ENCODE measurements around the gene HS2ST1. TPM values are rescaled to one million over a fixed set of nuclear protein-coding genes. Genes with fewer than 3 reads are reported as not detected.
A peak's percentile ranks its signal among the peaks of the same experiment; 100 is the strongest.
"Not testable (repeated sequence)": the region's sequence is repeated elsewhere in the genome, so short reads cannot be mapped to it uniquely, and the experiment has no call there.

HS2ST1 gene
- total RNA-seq (2014; rRNA removed; shearing (Covaris generic)): 20.2 and 27.1 TPM in 2 replicates

GRCh38 chr1:86914601-86914997, at the start of gene HS2ST1:
Gene HS2ST1, plus strand, starts transcription at chr1:86914635.
- peak; percentile 54 for DNase-seq (ENCODE audit: low spot score)

- no peak for DNase-seq (ENCODE audit: low spot score)
These were observed 48.3 kb upstream of the HS2ST1 start for GRCh38 chr1:86865973-86866637.

GRCh38 chr1:86866665-86867064, 47.8 kb upstream of the HS2ST1 start:
- no peak for DNase-seq (ENCODE audit: low spot score)

- DNase-seq (ENCODE audit: low spot score): not testable (repeated sequence)
These were observed 47.2 kb upstream of the HS2ST1 start for GRCh38 chr1:86867278-86867677.

DNA sequence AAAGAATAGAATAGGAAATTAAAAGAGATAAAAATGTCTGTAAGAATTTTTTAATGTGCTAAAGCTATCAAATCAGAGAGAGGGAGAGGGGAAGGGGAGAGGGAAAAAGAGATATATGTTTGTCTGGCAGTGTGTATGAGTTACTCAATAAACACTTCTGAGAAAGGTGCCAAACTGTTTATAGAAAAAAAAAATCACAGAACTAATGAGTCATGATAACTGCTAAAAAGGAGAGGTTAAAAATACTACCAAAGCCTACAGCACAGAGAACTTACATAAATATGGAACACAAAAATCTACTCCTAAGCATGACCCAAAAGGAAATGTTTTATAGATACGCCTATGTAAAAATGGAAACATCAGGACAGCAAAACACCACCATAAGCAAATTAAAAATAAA, 46.0 kb upstream of the HS2ST1 start:
- no peak for DNase-seq (ENCODE audit: low spot score)

DNA sequence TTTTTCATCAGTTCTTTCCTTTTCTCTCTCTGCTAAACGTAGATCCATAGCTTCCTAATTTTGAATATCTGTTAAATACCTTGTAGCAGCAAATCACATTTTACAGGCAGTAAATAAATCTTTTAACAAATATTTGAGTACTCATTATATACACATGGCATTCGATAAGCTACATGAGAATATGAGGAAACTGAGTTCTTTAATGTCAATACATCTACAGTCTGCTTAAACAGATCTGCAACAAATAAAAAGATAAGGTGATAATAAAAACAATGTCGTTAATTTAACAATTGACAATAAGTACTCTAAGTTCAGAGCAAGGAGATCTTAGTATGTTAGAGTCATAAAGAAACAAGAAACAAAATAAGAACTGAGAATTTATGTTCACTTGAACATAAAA, 43.4 kb upstream of the HS2ST1 start:
- DNase-seq (ENCODE audit: low spot score): no peak

- no peak for DNase-seq (ENCODE audit: low spot score)
These were observed 42.3 kb upstream of the HS2ST1 start for GRCh38 chr1:86872086-86872485.

- DNase-seq (ENCODE audit: low spot score): no peak
These were observed 38.7 kb upstream of the HS2ST1 start for GRCh38 chr1:86875722-86876121.

- no peak for DNase-seq (ENCODE audit: low spot score)
These were observed 26.8 kb upstream of the HS2ST1 start for GRCh38 chr1:86887479-86888162.

- no peak for DNase-seq (ENCODE audit: low spot score)
These were observed 26.1 kb upstream of the HS2ST1 start for GRCh38 chr1:86888327-86888726.

DNA sequence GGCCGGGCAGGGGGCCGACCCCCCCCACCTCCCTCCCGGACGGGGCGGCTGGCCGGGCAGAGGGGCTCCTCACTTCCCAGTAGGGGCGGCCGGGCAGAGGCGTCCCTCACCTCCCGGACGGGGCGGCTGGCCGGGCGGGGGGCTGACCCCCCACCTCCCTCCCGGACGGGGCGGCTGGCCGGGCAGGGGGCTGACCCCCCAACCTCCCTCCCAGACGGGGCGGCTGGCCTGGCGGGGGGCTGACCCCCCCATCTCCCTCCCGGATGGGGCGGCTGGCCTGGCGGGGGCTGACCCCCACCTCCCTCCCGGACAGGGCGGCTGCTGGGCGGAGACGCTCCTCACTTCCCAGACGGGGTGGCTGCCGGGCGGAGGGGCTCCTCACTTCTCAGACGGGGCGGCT, 15.0 kb upstream of the HS2ST1 start:
- DNase-seq (ENCODE audit: low spot score): not testable (repeated sequence)

DNA sequence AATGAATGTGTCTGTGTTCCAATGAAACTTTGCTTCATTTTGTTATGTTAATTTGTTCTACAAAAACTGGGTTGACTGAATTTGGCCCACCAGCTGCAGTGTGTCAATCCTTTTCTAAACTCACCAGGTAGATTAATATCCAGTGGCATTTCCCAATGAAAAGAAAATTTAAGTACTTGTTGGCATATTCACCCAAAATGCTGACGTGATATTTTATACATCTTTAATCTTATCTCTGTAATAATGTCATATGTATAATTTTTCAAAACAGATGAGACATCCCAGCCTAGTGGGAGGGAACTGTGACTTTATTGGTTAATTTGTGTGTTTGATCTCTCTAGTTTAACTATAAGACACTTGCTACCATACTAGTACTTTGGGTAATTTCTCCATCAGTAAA, 8.6 kb upstream of the HS2ST1 start:
- no peak for DNase-seq (ENCODE audit: low spot score)

GRCh38 chr1:86906419-86906818, 8.0 kb upstream of the HS2ST1 start:
- DNase-seq (ENCODE audit: low spot score): no peak

DNA sequence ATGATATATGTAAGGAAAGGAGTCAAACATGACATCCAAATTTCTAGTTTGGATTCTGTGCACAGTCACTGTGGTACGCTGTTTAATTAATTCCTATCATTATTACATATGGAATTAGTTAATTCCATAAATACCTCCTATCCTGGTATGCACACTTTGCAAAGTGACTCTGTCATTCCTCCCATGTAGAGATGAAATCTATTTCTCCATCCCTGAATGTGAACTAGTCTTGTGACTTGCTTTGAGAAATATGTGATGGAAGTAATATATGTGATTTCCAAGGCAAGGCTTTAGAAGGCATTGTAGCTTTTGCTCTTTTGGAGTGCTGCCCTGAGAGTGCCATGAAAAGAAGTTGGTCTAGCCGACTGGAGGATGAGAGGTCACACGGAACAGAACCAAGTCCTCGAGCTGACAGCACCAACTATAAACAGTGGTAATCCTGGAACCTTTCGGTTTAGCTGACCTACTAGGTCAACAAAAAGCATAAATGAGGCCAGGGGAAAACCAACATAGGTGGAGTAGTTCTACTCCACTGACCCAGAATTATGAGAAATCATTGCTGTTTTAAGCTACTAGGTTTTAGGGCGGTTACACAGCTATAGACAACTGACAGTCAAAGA, 2.0 kb upstream of the HS2ST1 start:
- DNase-seq (ENCODE audit: low spot score): peak; percentile 20

- DNase-seq (ENCODE audit: low spot score): peak; percentile 75
These were observed 988 bp upstream of the HS2ST1 start for GRCh38 chr1:86913399-86913895.

DNA sequence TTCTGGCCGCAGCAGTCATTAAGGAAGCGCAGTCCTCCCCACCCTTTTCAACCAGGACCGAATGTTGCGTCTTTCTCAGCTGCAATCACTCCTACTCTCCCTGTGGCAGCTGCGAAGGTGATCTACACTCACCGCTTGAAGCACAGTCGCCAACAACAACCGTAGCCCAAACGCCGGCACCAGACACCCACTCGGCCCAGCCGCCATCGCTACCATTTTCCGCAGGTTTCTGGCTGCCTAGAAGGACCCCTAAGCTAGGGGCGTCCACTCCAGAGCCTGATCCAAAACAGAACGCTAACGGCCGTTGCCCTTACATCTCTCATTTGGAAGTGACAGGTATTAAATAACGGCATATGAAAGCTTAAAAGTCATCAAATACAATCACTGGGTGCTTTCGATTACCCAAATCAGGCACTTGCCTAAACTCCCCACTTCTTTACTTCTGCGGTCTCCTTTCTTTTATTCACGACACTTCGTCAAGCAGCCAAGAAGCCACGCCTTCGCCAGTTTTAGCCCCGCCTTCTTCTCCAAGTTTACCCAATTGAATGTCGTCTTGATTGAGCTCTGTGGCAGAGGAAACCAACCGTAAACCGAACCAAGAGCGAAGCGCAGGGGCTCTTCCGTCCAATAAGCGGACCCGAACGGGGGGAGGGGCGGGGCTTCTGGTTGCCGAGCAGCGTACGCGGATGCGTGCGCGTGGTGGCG, 387 bp upstream of the HS2ST1 start, which contains the start of gene SELENOF:
Gene SELENOF (minus strand): TSS at position 231 of the 705 bp plus-strand sequence. CDS start 15 bp downstream, at position 216.
- peak; percentile 100 for DNase-seq (ENCODE audit: low spot score)

DNA sequence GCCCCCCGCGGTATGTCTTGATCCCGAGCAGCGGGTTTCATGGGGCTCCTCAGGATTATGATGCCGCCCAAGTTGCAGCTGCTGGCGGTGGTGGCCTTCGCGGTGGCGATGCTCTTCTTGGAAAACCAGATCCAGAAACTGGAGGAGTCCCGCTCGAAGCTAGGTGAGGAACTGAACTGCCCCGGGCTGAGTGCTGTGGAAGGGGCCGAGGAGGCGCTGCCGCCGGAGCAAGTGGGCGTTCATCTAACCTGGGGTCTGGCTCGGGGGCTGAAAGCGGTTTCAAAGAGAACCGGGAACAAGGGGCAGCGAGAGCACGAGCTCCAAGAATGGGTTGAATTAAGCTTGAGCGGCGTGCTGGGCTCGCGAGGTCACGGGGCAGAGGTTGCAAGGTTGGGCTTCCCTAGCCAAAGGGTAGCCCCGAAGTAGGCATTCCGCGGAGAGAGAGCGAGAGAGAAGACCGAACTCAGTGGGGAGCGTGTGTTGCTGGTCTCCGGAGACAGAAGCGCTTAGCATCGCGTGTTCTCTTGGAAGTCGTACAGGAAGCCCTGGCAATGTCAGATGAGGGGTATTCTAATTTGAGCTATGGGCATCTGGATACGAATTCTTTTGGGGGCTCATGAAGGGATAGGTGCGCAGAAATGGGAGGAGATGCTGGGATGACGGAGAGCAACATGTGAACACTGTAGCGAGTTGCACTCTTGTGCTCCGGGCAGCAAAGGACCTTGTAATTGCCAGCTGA, 732 bp downstream of the HS2ST1 start:
- DNase-seq (ENCODE audit: low spot score): peak; percentile 80

GRCh38 chr1:86915737-86916235, 1.4 kb downstream of the HS2ST1 start:
- peak; percentile 19 for DNase-seq (ENCODE audit: low spot score)

DNA sequence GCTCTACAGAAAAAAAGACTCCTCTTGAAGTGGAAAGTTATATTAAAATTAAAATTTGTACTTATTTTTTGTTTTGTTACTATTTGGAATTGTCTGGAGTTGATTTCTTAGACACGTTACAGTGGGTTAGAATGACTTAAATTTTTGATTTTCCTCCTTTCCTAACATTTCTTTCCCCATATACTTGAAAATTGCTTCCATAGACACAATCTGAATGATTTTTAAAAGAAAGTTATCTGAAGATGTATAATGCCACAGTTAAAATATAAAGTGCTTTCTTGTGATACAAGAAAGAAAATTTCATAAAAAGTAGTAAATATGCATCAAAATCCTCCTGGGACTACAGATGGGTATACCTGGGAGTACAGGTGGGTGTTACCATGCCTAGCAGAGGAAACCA, 2.3 kb downstream of the HS2ST1 start:
- no peak for DNase-seq (ENCODE audit: low spot score)

GRCh38 chr1:86922445-86922844, 8.0 kb downstream of the HS2ST1 start:
- no peak for DNase-seq (ENCODE audit: low spot score)
